GM18868 (cell line): Measurements from ENCODE around the gene GPC5.
A peak's percentile ranks its signal among the peaks of the same experiment; 100 is the strongest.

Experiments used
- ATAC-seq: cut with Tn5 transposase; IDR thresholded peaks from one replicate; pipeline ENCODE4 v1.9.1; 2021; ENCODE audit warnings: mild to moderate bottlenecking, moderate library complexity; ENCODE audit not compliant: unreplicated experiment

Gene GPC5

GRCh38 chr13:92303428-92303827, 905.0 kb downstream of the GPC5 start:
- no peak for ATAC-seq

GRCh38 chr13:92307752-92308151, 909.3 kb downstream of the GPC5 start:
- no peak for ATAC-seq

GRCh38 chr13:92312823-92313222, 914.4 kb downstream of the GPC5 start:
- ATAC-seq = no peak

- ATAC-seq = no peak
These were observed 915.0 kb downstream of the GPC5 start for GRCh38 chr13:92313382-92313781.

GRCh38 chr13:92315265-92315664, 916.8 kb downstream of the GPC5 start:
- ATAC-seq = peak; percentile 96

GRCh38 chr13:92316030-92316429, 917.6 kb downstream of the GPC5 start:
- ATAC-seq = no peak

GRCh38 chr13:92317066-92317465, 918.6 kb downstream of the GPC5 start:
- no peak for ATAC-seq

GRCh38 chr13:92320323-92320722, 921.9 kb downstream of the GPC5 start:
- ATAC-seq = no peak

- ATAC-seq = no peak
These were observed 922.8 kb downstream of the GPC5 start for GRCh38 chr13:92321174-92321573.

- no peak for ATAC-seq
These were observed 947.2 kb downstream of the GPC5 start for GRCh38 chr13:92345627-92346026.

- ATAC-seq = no peak
These were observed 947.6 kb downstream of the GPC5 start for GRCh38 chr13:92346046-92346445.

GRCh38 chr13:92354583-92354982, 956.2 kb downstream of the GPC5 start:
- ATAC-seq = no peak

- no peak for ATAC-seq
These were observed 956.8 kb downstream of the GPC5 start for GRCh38 chr13:92355213-92355612.

- ATAC-seq = no peak
These were observed 964.3 kb downstream of the GPC5 start for GRCh38 chr13:92362717-92363116.

- no peak for ATAC-seq
These were observed 967.5 kb downstream of the GPC5 start for GRCh38 chr13:92365904-92366303.

GRCh38 chr13:92377396-92377795, 979.0 kb downstream of the GPC5 start:
- no peak for ATAC-seq

- no peak for ATAC-seq
These were observed 981.0 kb downstream of the GPC5 start for GRCh38 chr13:92379371-92379770.

- ATAC-seq = no peak
These were observed 986.0 kb downstream of the GPC5 start for GRCh38 chr13:92384410-92384809.

- ATAC-seq = no peak
These were observed 988.8 kb downstream of the GPC5 start for GRCh38 chr13:92387245-92387644.

GRCh38 chr13:92390217-92390616, 991.8 kb downstream of the GPC5 start:
- ATAC-seq = peak; percentile 74

- no peak for ATAC-seq
These were observed 1005.2 kb downstream of the GPC5 start for GRCh38 chr13:92403606-92404005.

- no peak for ATAC-seq
These were observed 1009.4 kb downstream of the GPC5 start for GRCh38 chr13:92407858-92408257.

- ATAC-seq = no peak
These were observed 1014.1 kb downstream of the GPC5 start for GRCh38 chr13:92412481-92412880.

- ATAC-seq = no peak
These were observed 1014.6 kb downstream of the GPC5 start for GRCh38 chr13:92412996-92413395.
